K562 (cell line): ENCODE data around the gene RCOR1. TPM values are rescaled to one million over a fixed set of nuclear protein-coding genes. Genes with fewer than 3 reads are reported as not detected.

Experiments used
- ATAC-seq: fragments of 200-7000 bp; cut with Tn5 transposase; 3 replicates; pipeline ENCODE4 v1.9.1; 2020; ENCODE audit warnings: moderate library complexity
- BruUV-seq: library from RNA; stranded (reverse); fragments of 400-500 nt; replicated peaks from 2 replicates; lab custom pipeline; 2021; lab: Mats Ljungman, UMichigan
- CTCF ChIA-PET: fragments of 300-600 bp; formaldehyde crosslinking; extraction: SDS; loops from one replicate; lab custom pipeline; 2021; ENCODE audit warnings: low intra/inter-chr PET ratio; lab: Yijun Ruan, JAX
- POLR2A ChIA-PET: fragments of 300-600, 350-650 bp; sonication (Branson Sonifier 250); formaldehyde crosslinking; extraction: SDS; loops from one replicate; lab custom pipeline; 2021; ENCODE audit warnings: antibody characterized with exemption, inconsistent platforms; lab: Yijun Ruan, JAX
- DNase-seq, 4 experiments: peaks; one replicate each; pipeline versions ENCODE4 v3.0.0 to v3.0.0-alpha.2; 2011 to 2018; ENCODE audit warnings: low spot score in 3 of 4, mixed read lengths in 3 of 4; ENCODE audit errors: extremely low read depth in 1 of 4
- FAIRE-seq: peaks from 2 replicates; lab custom pipeline; 2011; peaks lifted over from hg19 to GRCh38; lab: Jason Lieb, UNC
- H2AFZ ChIP-seq: 2 replicates; pipeline ENCODE4 v1.6.0; 2011; ENCODE audit warnings: low read depth, low read length, control low read depth, inconsistent platforms
- H3K27ac ChIP-seq: fragments of 200-600 bp; 3 replicates; pipeline ENCODE4 v1.8.0; 2011; ENCODE audit warnings: low read depth, mild to moderate bottlenecking, control low read depth, inconsistent platforms, low read length, moderate library complexity, mixed read lengths; ENCODE audit errors: extremely low read depth
- H3K27me3 ChIP-seq, 2 experiments: fragments of 300-600 bp in 1 of 2; 2 replicates in 1 of 2; 3 replicates in 1 of 2; pipeline versions ENCODE4 v1.6.0 to v1.8.0; 2011; ENCODE audit warnings: inconsistent platforms in 2 of 2, low read length in 2 of 2, mild to moderate bottlenecking in 1 of 2, mixed read lengths in 1 of 2, moderate library complexity in 1 of 2; ENCODE audit not compliant: control insufficient read depth in 2 of 2, insufficient read depth in 2 of 2
- H3K36me3 ChIP-seq: fragments of 300-600 bp; 3 replicates; pipeline ENCODE4 v1.8.0; 2011; ENCODE audit warnings: mild to moderate bottlenecking, low read length, inconsistent platforms; ENCODE audit not compliant: control insufficient read depth, insufficient read depth
- H3K4me1 ChIP-seq, 2 experiments: fragments of 200-600 bp in 1 of 2; replicated peaks in 1 of 2; 2 replicates in 1 of 2; 3 replicates in 1 of 2; pipeline versions ENCODE4 v1.5.1 to v1.8.0; 2011; ENCODE audit warnings: inconsistent platforms in 2 of 2, low read length in 2 of 2, mild to moderate bottlenecking in 1 of 2, mixed read lengths in 1 of 2, moderate library complexity in 1 of 2; ENCODE audit not compliant: control insufficient read depth in 2 of 2, insufficient read depth in 2 of 2
- H3K4me2 ChIP-seq: 2 replicates; pipeline ENCODE4 v1.6.1; 2011; ENCODE audit warnings: low read length, control low read depth, inconsistent platforms, mixed read lengths; ENCODE audit not compliant: insufficient read depth
- H3K4me3 ChIP-seq: fragments of 200-600 bp; sonication (generic), shearing (Covaris generic); 2 replicates; pipeline ENCODE4 v1.5.1; 2016; ENCODE audit warnings: control low read depth, inconsistent platforms
- H3K79me2 ChIP-seq: fragments of 200-600 bp; 3 replicates; pipeline ENCODE4 v1.8.0; 2011; ENCODE audit warnings: low read length, inconsistent platforms; ENCODE audit not compliant: control insufficient read depth, insufficient read depth
- H3K9ac ChIP-seq, 2 experiments: 2 replicates each; pipeline versions ENCODE4 v1.6.0 to v1.6.1; 2011; ENCODE audit warnings: low read depth in 2 of 2, low read length in 2 of 2, control low read depth in 1 of 2, inconsistent platforms in 1 of 2, mild to moderate bottlenecking in 1 of 2, mixed read lengths in 1 of 2; ENCODE audit not compliant: insufficient read depth in 1 of 2
- H3K9me1 ChIP-seq: one replicate; pipeline ENCODE4 v1.6.0; 2011; ENCODE audit warnings: inconsistent platforms, mild to moderate bottlenecking, low read length, moderate library complexity; ENCODE audit not compliant: control insufficient read depth, insufficient read depth
- H3K9me3 ChIP-seq: replicated peaks from 2 replicates; pipeline ENCODE4 v1.5.1; 2011; ENCODE audit warnings: low read depth, low read length, inconsistent platforms; ENCODE audit not compliant: control insufficient read depth, insufficient read depth
- H4K20me1 ChIP-seq: replicated peaks from 2 replicates; pipeline ENCODE4 v1.6.1; 2011; ENCODE audit warnings: low read length, inconsistent platforms, mixed read lengths; ENCODE audit not compliant: control insufficient read depth, insufficient read depth
- HMBOX1 ChIP-seq: sonication (generic); IDR thresholded peaks from 2 replicates; pipeline ENCODE4 v1.6.1; 2016
- IRF2 ChIP-seq: sonication (generic); formaldehyde crosslinking; IDR thresholded peaks from 2 replicates; pipeline ENCODE4 v1.8.1; 2022; ENCODE audit warnings: mild to moderate bottlenecking, missing genetic modification reagents
- POLR2G ChIP-seq: fragments of 200-400 bp; formaldehyde crosslinking; IDR thresholded peaks from 2 replicates; pipeline ENCODE4 v1.6.1; 2017; ENCODE audit warnings: low read depth, mild to moderate bottlenecking, antibody characterized with exemption, low read length, moderate library complexity
- WGBS: fragments of 100-300 bp; shearing (Covaris generic); methylation state at CpG from one replicate; pipeline ENCODE4 v1.1.6; 2016; ENCODE audit warnings: low coverage, mixed read lengths; ENCODE audit not compliant: insufficient coverage; ENCODE audit errors: missing lambda C conversion rate; 5-methylcytosine and 5-hydroxymethylcytosine counted together
- in situ Hi-C: fragments of 300-500 bp; cut with MboI; formaldehyde crosslinking; loops from 4 replicates; pipeline ENCODE4 v1.15.0; 2018; ENCODE audit warnings: inconsistent platforms, mixed read lengths
- intact Hi-C: fragments of 100-400 bp; cut with micrococcal nuclease; formaldehyde crosslinking; loops from 2 replicates; pipeline ENCODE4 v1.14.2; 2022
- polyA plus RNA-seq, 8 experiments: library from polyadenylated mRNA; depleted of rRNA in 4 of 8; stranded (reverse) in 5 of 8; unstranded in 3 of 8; fragments of >200 nt; fragmentation: Nextera tagmentation in 2 of 8; fragmentation: Illumina TruSeq in 1 of 8; extraction: Ambion mirVana in 2 of 8; extraction: Trizol in 1 of 8; gene quantifications; 2 replicates each; pipeline versions ENCODE4 v1.2.1 to v1.2.3, GENCODE V29; 2011 to 2014; ENCODE audit warnings: inconsistent platforms in 1 of 8, missing spikeins in 1 of 8
- total RNA-seq, 7 experiments: library from RNA; depleted of rRNA in 6 of 7; stranded (reverse); fragments of >200 nt in 6 of 7; fragmentation: Illumina TruSeq in 2 of 7; extraction: Trizol in 2 of 7; gene quantifications; 2 replicates each; pipeline versions ENCODE4 v1.2.1 to v1.2.3, GENCODE V29; 2011 to 2021; ENCODE audit warnings: low replicate concordance in 1 of 7

Gene RCOR1
- total and polyA plus RNA-seq, 9 of the 15 experiments (the other 6 are each of a cell fraction or from before 2014, with no cell fraction given): 8.5 to 47.9 (median 20.9) TPM

GRCh38 chr14:102739190-102739469 is 146.7 kb downstream of the RCOR1 start:
- POLR2A ChIA-PET: no interaction called here
- Histone ChIP-seq H2AFZ (no peak overlapping the region), H3K27me3 (no peaks in the 10 kb centered on the region), H4K20me1 (no peaks in the 10 kb centered on the region), H3K36me3 (0 out of 3 replicates have a peak, but pooled peaks cover 4% of the 10 kb centered on the region), H3K9me1 (no peaks in the 10 kb centered on the region), H3K9me3 (no peaks in the 10 kb centered on the region; the same call in 1 of the 2 replicates), H3K4me2 (no peak overlapping the region), H3K4me3 (no peak overlapping the region), H3K4me1 (no peaks in the 10 kb centered on the region)
- no TSS peak for BruUV-seq
- ATAC-seq (peak; percentile 20), FAIRE-seq (no peak), DNase-seq (no peak)
- in situ Hi-C loops: no loop called here
- 84% methylated on average over 3 of the region's 3 CpGs for WGBS
- intact Hi-C loops: no loop called here
- TF ChIP-seq POLR2G (peak; percentile 63), IRF2 (CRISPR knock-in tag) (no peak), HMBOX1 (no peak)
- TF ChIP-seq, all 486 proteins: peak for 1
- CTCF ChIA-PET: no interaction called here
- H3K27ac ChIP-seq: no peak overlapping the region
- H3K79me2 ChIP-seq: no peaks in the 10 kb centered on the region
- H3K9ac ChIP-seq: no peak overlapping the region
